ENCODE data around the gene FTMT.
"Not testable (repeated sequence)": the region's sequence is repeated elsewhere in the genome, so short reads cannot be mapped to it uniquely, and the experiment has no call there.

Gene FTMT

GRCh38 chr5:121851643-121852574, at the start of gene FTMT:
Gene FTMT (plus strand): TSS chr5:121851882. CDS start chr5:121851964, 82 bp downstream.
- DNase-seq, result no peak

GRCh38 chr5:121805251-121805650, 46.4 kb upstream of the FTMT start:
- DNase-seq, result not testable (repeated sequence)

GRCh38 chr5:121805911-121806310, 45.8 kb upstream of the FTMT start:
- DNase-seq, result no peak

- no peak for DNase-seq
Measured at GRCh38 chr5:121816164-121816563, 35.5 kb upstream of the FTMT start.

GRCh38 chr5:121819682-121820261, 31.9 kb upstream of the FTMT start:
- DNase-seq, result no peak

GRCh38 chr5:121833617-121834016, 18.1 kb upstream of the FTMT start:
- DNase-seq, result no peak

- no peak for DNase-seq
Measured at GRCh38 chr5:121834021-121834420, 17.7 kb upstream of the FTMT start.

GRCh38 chr5:121841892-121842291, 9.8 kb upstream of the FTMT start:
- no peak for DNase-seq

- DNase-seq, result no peak
Measured at GRCh38 chr5:121850272-121850671, 1.4 kb upstream of the FTMT start.

GRCh38 chr5:121853850-121854249, 2.2 kb downstream of the FTMT start:
- no peak for DNase-seq

- DNase-seq, result peak; percentile 60
Measured at GRCh38 chr5:121862801-121863200, 11.1 kb downstream of the FTMT start.

GRCh38 chr5:121863753-121864285, 12.1 kb downstream of the FTMT start:
- DNase-seq, result no peak

GRCh38 chr5:121867403-121867802, 15.7 kb downstream of the FTMT start:
- DNase-seq, result no peak

GRCh38 chr5:121870489-121870888, 18.8 kb downstream of the FTMT start:
- DNase-seq, result no peak

- no peak for DNase-seq
Measured at GRCh38 chr5:121872856-121873255, 21.2 kb downstream of the FTMT start.

GRCh38 chr5:121873409-121873808, 21.7 kb downstream of the FTMT start:
- DNase-seq, result no peak

GRCh38 chr5:121885630-121886029, 33.9 kb downstream of the FTMT start:
- DNase-seq, result no peak

- DNase-seq, result no peak
Measured at GRCh38 chr5:121887727-121888126, 36.0 kb downstream of the FTMT start.

GRCh38 chr5:121890297-121890858, 38.7 kb downstream of the FTMT start:
- no peak for DNase-seq

- DNase-seq, result no peak
Measured at GRCh38 chr5:121897341-121897740, 45.7 kb downstream of the FTMT start.

- no peak for DNase-seq
Measured at GRCh38 chr5:121899346-121899745, 47.7 kb downstream of the FTMT start.

Measured in right forelimb (tissue), 1 donor.